ENCODE measurements around the gene SUSD4.

Gene SUSD4

DNA sequence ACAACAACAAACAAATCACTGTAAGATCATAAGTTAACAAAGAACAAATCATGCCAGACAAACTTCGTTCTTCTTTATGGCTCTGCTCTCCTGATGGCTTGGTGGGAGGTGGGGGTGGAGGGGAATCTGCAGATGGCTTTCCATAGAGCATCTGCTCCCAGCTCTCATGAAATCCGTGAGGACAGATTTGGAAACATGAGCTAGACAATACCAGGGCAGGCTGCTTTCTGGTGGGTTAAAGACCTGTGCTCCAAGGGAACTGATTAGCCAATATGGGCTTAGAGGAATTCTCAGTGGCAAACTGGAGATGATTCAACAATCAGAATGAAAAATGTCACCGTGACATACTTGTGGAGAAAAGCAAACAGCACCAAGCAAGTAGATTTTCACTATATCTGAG, 151.5 kb downstream of the SUSD4 start:
- TF ChIP-seq, protein P1, sequence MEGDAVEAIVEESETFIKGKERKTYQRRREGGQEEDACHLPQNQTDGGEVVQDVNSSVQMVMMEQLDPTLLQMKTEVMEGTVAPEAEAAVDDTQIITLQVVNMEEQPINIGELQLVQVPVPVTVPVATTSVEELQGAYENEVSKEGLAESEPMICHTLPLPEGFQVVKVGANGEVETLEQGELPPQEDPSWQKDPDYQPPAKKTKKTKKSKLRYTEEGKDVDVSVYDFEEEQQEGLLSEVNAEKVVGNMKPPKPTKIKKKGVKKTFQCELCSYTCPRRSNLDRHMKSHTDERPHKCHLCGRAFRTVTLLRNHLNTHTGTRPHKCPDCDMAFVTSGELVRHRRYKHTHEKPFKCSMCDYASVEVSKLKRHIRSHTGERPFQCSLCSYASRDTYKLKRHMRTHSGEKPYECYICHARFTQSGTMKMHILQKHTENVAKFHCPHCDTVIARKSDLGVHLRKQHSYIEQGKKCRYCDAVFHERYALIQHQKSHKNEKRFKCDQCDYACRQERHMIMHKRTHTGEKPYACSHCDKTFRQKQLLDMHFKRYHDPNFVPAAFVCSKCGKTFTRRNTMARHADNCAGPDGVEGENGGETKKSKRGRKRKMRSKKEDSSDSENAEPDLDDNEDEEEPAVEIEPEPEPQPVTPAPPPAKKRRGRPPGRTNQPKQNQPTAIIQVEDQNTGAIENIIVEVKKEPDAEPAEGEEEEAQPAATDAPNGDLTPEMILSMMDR (IDR thresholded peaks at IDR 0.05; ENCODE audit: control insufficient read depth, insufficient read depth, low read depth, low read length, missing control alignments), result no peak
- DNase-seq (ENCODE audit: low read depth), result no peak

DNA sequence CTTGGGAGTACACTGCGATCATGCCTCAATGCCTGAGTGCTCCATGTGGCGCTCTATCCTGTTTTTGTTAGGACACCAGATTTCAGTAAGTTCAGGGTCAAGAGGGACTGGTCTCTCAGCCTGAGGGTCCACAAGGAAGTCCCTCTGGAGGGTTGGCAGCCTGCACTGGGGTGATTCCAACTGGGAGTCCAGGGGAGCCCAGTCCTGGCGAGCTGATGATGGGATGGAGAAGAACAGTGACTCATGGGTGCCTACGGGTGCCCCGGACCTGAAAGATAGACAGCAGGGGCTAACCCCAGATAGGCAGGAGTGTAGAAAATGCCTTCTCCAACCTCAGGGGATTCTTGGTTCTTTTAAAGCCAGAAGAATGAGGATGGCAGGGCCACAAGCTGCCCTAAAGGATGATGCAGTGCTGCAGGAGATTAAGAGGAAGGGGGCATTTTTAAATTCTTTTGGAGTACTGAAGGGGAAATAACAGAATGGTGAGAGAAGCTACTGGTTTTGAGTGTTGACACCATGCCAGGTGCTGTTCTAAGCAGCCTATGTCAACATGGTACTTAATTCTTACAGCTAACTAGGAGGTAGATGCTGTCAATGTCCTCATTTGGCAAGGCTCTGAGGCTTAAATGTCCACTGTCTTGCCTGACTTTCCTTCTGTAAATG, 152.5 kb downstream of the SUSD4 start:
- DNase-seq (ENCODE audit: low read depth), result no peak
- TF ChIP-seq, protein P1 (IDR thresholded peaks at IDR 0.05; ENCODE audit: control insufficient read depth, insufficient read depth, low read depth, low read length, missing control alignments), result no peak
- no peak overlapping the region for H3K4me3 ChIP-seq (ENCODE audit: control insufficient read depth, low read depth, low read length)

More for the DNA sequence above, 151.5 kb downstream of the SUSD4 start:
- H3K4me3 ChIP-seq (ENCODE audit: control insufficient read depth, low read depth, low read length), result no peak overlapping the region

DNA sequence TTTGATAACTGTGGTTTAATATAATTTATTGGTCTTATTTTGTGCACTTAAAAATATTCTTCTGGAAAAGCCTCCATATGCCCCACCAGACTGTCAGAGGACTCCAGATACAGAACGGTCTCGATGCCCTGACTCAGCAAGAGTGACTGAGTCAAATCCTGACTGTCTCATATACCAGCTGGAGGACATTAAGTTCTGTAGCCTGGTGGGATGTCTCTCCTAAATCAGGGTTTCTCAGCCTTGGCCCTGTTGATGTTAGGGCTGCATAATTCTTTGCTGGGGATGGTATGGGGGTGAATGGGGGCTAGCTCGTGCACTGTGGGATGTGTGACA, 153.2 kb downstream of the SUSD4 start:
- no peak for DNase-seq (ENCODE audit: low read depth)
- no peak overlapping the region for H3K4me3 ChIP-seq (ENCODE audit: control insufficient read depth, low read depth, low read length)
- TF ChIP-seq, protein P1 (IDR thresholded peaks at IDR 0.05; ENCODE audit: control insufficient read depth, insufficient read depth, low read depth, low read length, missing control alignments), result no peak

DNA sequence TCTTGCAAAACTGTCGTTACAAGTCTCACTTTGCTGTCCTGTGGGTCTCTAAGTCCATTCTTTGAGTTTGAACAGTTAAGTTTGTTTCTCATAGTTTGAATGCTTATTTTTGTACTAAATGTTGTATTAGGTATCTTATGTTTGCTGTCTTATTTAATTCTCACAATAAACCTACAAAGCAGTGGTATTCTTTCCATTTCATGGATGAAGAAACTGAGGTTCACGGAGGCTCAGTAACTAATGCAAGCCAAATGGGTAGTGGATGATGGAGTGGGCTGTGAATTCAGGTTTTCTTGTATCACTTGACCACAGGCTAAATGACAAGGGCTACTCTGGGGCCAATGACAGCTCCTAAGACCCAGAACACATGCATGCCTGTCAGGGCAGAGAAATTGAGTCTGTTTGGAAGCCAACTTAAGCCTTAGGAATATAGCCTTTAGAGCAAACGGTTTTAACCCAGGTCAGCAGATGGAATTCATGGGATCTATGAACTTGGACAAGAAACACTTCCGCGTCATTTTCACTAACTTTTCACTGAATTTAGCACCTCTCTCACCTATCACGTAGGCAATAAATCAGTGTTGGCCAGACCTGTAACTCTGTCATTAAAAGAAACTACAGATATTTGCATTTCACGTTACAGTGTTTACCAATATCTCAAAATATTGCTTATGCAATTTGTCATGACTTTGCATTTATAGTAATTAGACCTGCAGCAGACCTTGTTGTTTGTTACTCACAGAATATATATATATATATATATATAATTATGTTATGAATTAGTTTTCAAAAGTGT, 153.8 kb downstream of the SUSD4 start:
- TF ChIP-seq, protein P1 (IDR thresholded peaks at IDR 0.05; ENCODE audit: control insufficient read depth, insufficient read depth, low read depth, low read length, missing control alignments), result no peak
- no peak for DNase-seq (ENCODE audit: low read depth)
- no peak overlapping the region for H3K4me3 ChIP-seq (ENCODE audit: control insufficient read depth, low read depth, low read length)

DNA sequence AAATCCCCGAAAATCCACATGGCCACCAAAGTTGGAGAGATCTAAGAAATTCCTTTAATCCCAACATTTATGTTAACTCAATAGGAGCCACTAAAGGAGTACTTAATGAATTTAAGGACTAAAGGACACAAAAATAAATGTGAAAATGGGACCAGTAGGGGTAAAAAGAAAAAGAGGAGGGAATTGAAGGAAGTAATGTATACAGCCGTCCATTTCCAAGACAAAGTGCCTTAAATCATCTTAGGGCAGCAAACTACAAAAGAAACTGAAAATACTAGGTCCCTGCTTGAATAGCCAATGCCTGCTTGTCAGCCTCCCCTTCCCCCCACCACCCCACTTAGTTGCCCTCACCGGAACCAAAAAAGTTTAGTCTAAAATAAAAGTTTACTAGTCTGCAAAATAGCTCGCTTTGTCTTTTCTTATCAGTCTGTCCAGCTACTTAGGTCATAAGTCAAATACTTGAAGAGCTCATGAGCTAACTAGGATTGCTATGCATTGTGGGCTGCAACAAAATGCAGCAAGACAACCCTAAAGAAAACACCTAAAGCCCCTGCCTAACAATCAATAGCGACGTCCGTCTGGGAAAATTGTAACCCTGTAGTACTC, 154.6 kb downstream of the SUSD4 start:
- no peak for DNase-seq (ENCODE audit: low read depth)
- no peak overlapping the region for H3K4me3 ChIP-seq (ENCODE audit: control insufficient read depth, low read depth, low read length)
- TF ChIP-seq, protein P1 (IDR thresholded peaks at IDR 0.05; ENCODE audit: control insufficient read depth, insufficient read depth, low read depth, low read length, missing control alignments), result no peak

DNA sequence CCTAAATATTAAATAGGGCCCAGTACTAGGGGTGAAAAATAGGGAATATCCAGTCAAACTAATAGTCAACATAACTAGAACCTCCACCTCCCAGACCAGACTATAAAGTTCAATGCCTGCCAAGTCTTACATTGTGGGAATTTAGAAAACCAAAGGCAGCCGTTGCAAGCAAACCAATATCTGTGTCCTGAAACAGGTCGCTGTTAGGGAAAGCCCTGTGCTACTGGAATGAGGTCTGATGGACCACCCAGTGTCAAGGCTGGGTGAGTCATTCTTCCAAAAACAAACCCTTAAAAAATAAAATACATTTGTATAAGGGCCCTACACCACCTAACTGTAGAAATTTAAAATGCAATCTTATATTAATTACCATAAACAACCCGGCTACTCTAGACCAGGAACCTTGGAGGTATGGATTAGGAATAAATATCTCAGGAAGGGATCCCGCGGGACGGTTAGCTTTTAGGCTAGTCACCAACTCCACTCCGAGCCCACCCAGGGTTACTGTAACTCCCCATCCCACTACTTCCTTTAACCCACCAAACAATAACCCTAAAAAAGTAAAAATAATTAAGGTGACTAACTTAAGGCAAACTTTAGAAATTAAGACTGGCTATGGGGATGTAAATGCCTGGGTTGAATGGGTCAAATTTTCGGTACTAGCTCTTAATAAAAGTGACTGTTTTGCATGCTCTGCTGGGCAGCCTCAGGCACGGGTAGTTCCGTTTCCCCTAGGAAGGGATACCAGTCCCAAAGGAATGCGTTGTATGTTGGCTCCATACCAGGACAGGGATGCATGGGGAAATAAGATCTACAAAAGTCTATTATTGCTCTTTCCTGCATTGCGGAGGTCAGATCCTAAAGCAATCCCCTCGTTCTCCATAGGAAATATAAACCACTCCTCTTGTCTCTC, 155.6 kb downstream of the SUSD4 start:
- no peak for DNase-seq (ENCODE audit: low read depth)
- TF ChIP-seq, protein P1 (IDR thresholded peaks at IDR 0.05; ENCODE audit: control insufficient read depth, insufficient read depth, low read depth, low read length, missing control alignments), result no peak
- H3K4me3 ChIP-seq (ENCODE audit: control insufficient read depth, low read depth, low read length), result no peak overlapping the region
